ENCODE results near the gene EPHB2.

The EPHB2 gene

GRCh38 chr1:22666412-22666811 is 44.2 kb upstream of the EPHB2 start:
- TF ChIP-seq SIN3A (IDR thresholded peaks at IDR 0.05; ENCODE audit: borderline replicate concordance, insufficient read depth, low read length) (no peak), TAF1 (IDR thresholded peaks at IDR 0.05; ENCODE audit: borderline replicate concordance, insufficient read depth, low read length) (no peak), FOXP2 (optimal IDR thresholded peaks at IDR 0.05; ENCODE audit: borderline replicate concordance, extremely low read depth, extremely low read length, insufficient read depth) (no peak), REST (IDR thresholded peaks at IDR 0.05; ENCODE audit: insufficient read depth in 1 of 2, low read depth in 2 of 2, low read length in 2 of 2) (no peak), POLR2AphosphoS5 (IDR thresholded peaks at IDR 0.05; ENCODE audit: low read depth, low read length) (no peak)

- no peak for TF ChIP-seq SIN3A (IDR thresholded peaks at IDR 0.05; ENCODE audit: borderline replicate concordance, insufficient read depth, low read length)
Measured at GRCh38 chr1:22670352-22670975, 40.2 kb upstream of the EPHB2 start.

- TF ChIP-seq REST (IDR thresholded peaks at IDR 0.05; ENCODE audit: insufficient read depth in 1 of 2, low read depth in 2 of 2, low read length in 2 of 2) = no peak
- TF ChIP-seq TAF1 (IDR thresholded peaks at IDR 0.05; ENCODE audit: borderline replicate concordance, insufficient read depth, low read length) = no peak
- TF ChIP-seq POLR2AphosphoS5 (IDR thresholded peaks at IDR 0.05; ENCODE audit: low read depth, low read length) = no peak
Measured at GRCh38 chr1:22671999-22672398, 38.6 kb upstream of the EPHB2 start.

- no peak for TF ChIP-seq TAF1 (IDR thresholded peaks at IDR 0.05; ENCODE audit: borderline replicate concordance, insufficient read depth, low read length)
- TF ChIP-seq POLR2AphosphoS5 (IDR thresholded peaks at IDR 0.05; ENCODE audit: low read depth, low read length) = no peak
- no peak for TF ChIP-seq REST (IDR thresholded peaks at IDR 0.05; ENCODE audit: insufficient read depth in 1 of 2, low read depth in 2 of 2, low read length in 2 of 2)
- no peak for TF ChIP-seq FOXP2 (optimal IDR thresholded peaks at IDR 0.05; ENCODE audit: borderline replicate concordance, extremely low read depth, extremely low read length, insufficient read depth)
Measured at GRCh38 chr1:22673486-22674409, 36.9 kb upstream of the EPHB2 start.

- TF ChIP-seq SIN3A (IDR thresholded peaks at IDR 0.05; ENCODE audit: borderline replicate concordance, insufficient read depth, low read length) = no peak
- TF ChIP-seq TAF1 (IDR thresholded peaks at IDR 0.05; ENCODE audit: borderline replicate concordance, insufficient read depth, low read length) = no peak
- TF ChIP-seq FOXP2 (optimal IDR thresholded peaks at IDR 0.05; ENCODE audit: borderline replicate concordance, extremely low read depth, extremely low read length, insufficient read depth) = no peak
Measured at GRCh38 chr1:22674410-22674749, 36.3 kb upstream of the EPHB2 start.

- TF ChIP-seq REST (IDR thresholded peaks at IDR 0.05; ENCODE audit: insufficient read depth in 1 of 2, low read depth in 2 of 2, low read length in 2 of 2) (no peak), SIN3A (IDR thresholded peaks at IDR 0.05; ENCODE audit: borderline replicate concordance, insufficient read depth, low read length) (no peak), TAF1 (IDR thresholded peaks at IDR 0.05; ENCODE audit: borderline replicate concordance, insufficient read depth, low read length) (no peak), FOXP2 (optimal IDR thresholded peaks at IDR 0.05; ENCODE audit: borderline replicate concordance, extremely low read depth, extremely low read length, insufficient read depth) (no peak), POLR2AphosphoS5 (IDR thresholded peaks at IDR 0.05; ENCODE audit: low read depth, low read length) (no peak)
Measured at GRCh38 chr1:22676916-22677583, 33.6 kb upstream of the EPHB2 start.

Data from PFSK-1 (cell line).